GM18511 (cell line): ENCODE measurements around the gene TUBA1A.
"Not testable (repeated sequence)": the region's sequence is repeated elsewhere in the genome, so short reads cannot be mapped to it uniquely, and the experiment has no call there.

Experiments
- ATAC-seq: cut with Tn5 transposase; IDR thresholded peaks from one replicate; pipeline ENCODE4 v1.9.1; 2021; ENCODE audit warnings: mild to moderate bottlenecking, moderate library complexity; ENCODE audit not compliant: unreplicated experiment

Gene TUBA1A

GRCh38 chr12:49160399-49160798, 28.5 kb downstream of the TUBA1A start:
- ATAC-seq: no peak

- no peak for ATAC-seq
Observed at GRCh38 chr12:49154221-49154620, 34.7 kb downstream of the TUBA1A start.

GRCh38 chr12:49147384-49147783, 41.5 kb downstream of the TUBA1A start:
- no peak for ATAC-seq

GRCh38 chr12:49146406-49146805, 42.5 kb downstream of the TUBA1A start:
- ATAC-seq: no peak

GRCh38 chr12:49144384-49144783, 44.5 kb downstream of the TUBA1A start:
- ATAC-seq: no peak

- no peak for ATAC-seq
Observed at GRCh38 chr12:49138999-49139398, 49.9 kb downstream of the TUBA1A start.

- ATAC-seq: no peak
Observed at GRCh38 chr12:49138587-49138986, 50.3 kb downstream of the TUBA1A start.

- no peak for ATAC-seq
Observed at GRCh38 chr12:49137476-49137875, 51.4 kb downstream of the TUBA1A start.

GRCh38 chr12:49136997-49137396, 51.9 kb downstream of the TUBA1A start:
- ATAC-seq: not testable (repeated sequence)
